HG03457 (cell line): Measurements from ENCODE around the gene NUBP2.
A peak's percentile ranks its signal among the peaks of the same experiment; 100 is the strongest.

ENCODE experiments used
- ATAC-seq: cut with Tn5 transposase; IDR thresholded peaks from one replicate; pipeline ENCODE4 v1.9.1; 2021; ENCODE audit warnings: moderate number of reproducible peaks; ENCODE audit not compliant: unreplicated experiment

Gene NUBP2

GRCh38 chr16:1771864-1772361 lies 10.8 kb upstream of the NUBP2 start:
- no peak for ATAC-seq

- ATAC-seq = no peak
Measured at GRCh38 chr16:1772362-1772907, 10.3 kb upstream of the NUBP2 start, which contains the start of gene EME2. TSS of gene EME2 (plus strand) at chr16:1772810. CDS start at chr16:1773228, 418 bp downstream.

GRCh38 chr16:1772908-1773702 lies 9.7 kb upstream of the NUBP2 start, which contains the start of gene MRPS34:
TSS of gene MRPS34 (minus strand) at chr16:1773134. CDS start at chr16:1773119, 15 bp downstream.
- ATAC-seq = no peak

- no peak for ATAC-seq
Measured at GRCh38 chr16:1773703-1774447, 8.9 kb upstream of the NUBP2 start.

GRCh38 chr16:1774448-1774780 lies 8.3 kb upstream of the NUBP2 start:
- ATAC-seq = no peak

GRCh38 chr16:1775006-1775845 lies 7.5 kb upstream of the NUBP2 start:
- ATAC-seq = no peak

GRCh38 chr16:1775846-1776671 lies 6.7 kb upstream of the NUBP2 start:
- ATAC-seq = no peak

GRCh38 chr16:1776672-1776955 lies 6.1 kb upstream of the NUBP2 start:
- no peak for ATAC-seq

GRCh38 chr16:1776991-1777374 lies 5.8 kb upstream of the NUBP2 start:
- ATAC-seq = no peak

- ATAC-seq = no peak
Measured at GRCh38 chr16:1777375-1778199, 5.2 kb upstream of the NUBP2 start.

GRCh38 chr16:1778200-1779179 lies 4.3 kb upstream of the NUBP2 start:
- ATAC-seq = no peak

- no peak for ATAC-seq
Measured at GRCh38 chr16:1779234-1779701, 3.5 kb upstream of the NUBP2 start.

GRCh38 chr16:1779741-1780676 lies 2.8 kb upstream of the NUBP2 start:
- ATAC-seq = no peak

- no peak for ATAC-seq
Measured at GRCh38 chr16:1780677-1781072, 2.1 kb upstream of the NUBP2 start.

GRCh38 chr16:1781254-1781653 lies 1.5 kb upstream of the NUBP2 start:
- ATAC-seq = no peak

GRCh38 chr16:1781758-1782407 lies 877 bp upstream of the NUBP2 start:
- peak; percentile 5 for ATAC-seq
